Measurements from ENCODE around the gene SRSF9. TPM values are rescaled to one million over a fixed set of nuclear protein-coding genes. Genes with fewer than 3 reads are reported as not detected.
A peak's percentile ranks its signal among the peaks of the same experiment; 100 is the strongest.

The SRSF9 gene
- polyA plus RNA-seq, 3 donors = 127 to 218 (median 200) TPM

GRCh38 chr12:120445911-120446843 is 23.4 kb downstream of the SRSF9 start, which contains the start of the genes GATC and TRIAP1:
GATC (plus strand) TSS chr12:120446444; CDS start chr12:120446481, 37 bp downstream.
TRIAP1 (minus strand) TSS chr12:120446384; CDS start chr12:120446372, 12 bp downstream.
- Histone ChIP-seq H3K4me2 (replicated peaks; ENCODE audit: extremely low read depth, low read length, poor library complexity, severe bottlenecking) (peak within 1 kb of the TSS; percentile 93), H3K27ac (ENCODE audit: low read depth in 1 of 2, low read length in 2 of 2) (peak within 1 kb of the TSS; percentile 75 to 93), H2AFZ (ENCODE audit: insufficient read depth, low read depth, low read length, poor library complexity, severe bottlenecking) (peak within 1 kb of the TSS; percentile 97), H3K79me2 (ENCODE audit: insufficient read depth, low read length) (peaks cover 71% of the 10 kb centered on the region), H3K4me1 (ENCODE audit: control insufficient read depth in 1 of 2, insufficient read depth in 2 of 2, low read length in 2 of 2) (peaks cover 18 to 29% of the 10 kb centered on the region in 2 donors), H3K4me3 (replicated peaks in 1 of 3; ENCODE audit: low read depth in 2 of 3, low read length in 3 of 3) (peak within 1 kb of the TSS; percentile 90 to 93 (median 93)), H3K9ac (ENCODE audit: insufficient read depth, low read length, poor library complexity, severe bottlenecking) (peak within 1 kb of the TSS; percentile 84), H3K9me3 (replicated peaks in 1 of 2; ENCODE audit: control insufficient read depth in 1 of 2, insufficient read depth in 1 of 2, low read length in 2 of 2) (no peaks in the 10 kb centered on the region), H3K27me3 (ENCODE audit: control insufficient read depth in 2 of 2, insufficient read depth in 2 of 2, low read length in 2 of 2) (no peaks in the 10 kb centered on the region), H3K36me3 (replicated peaks in 1 of 2; ENCODE audit: control insufficient read depth in 1 of 2, insufficient read depth in 2 of 2, low read length in 2 of 2) (peaks cover 23 to 53% of the 10 kb centered on the region in 2 donors), H4K20me1 (ENCODE audit: insufficient read depth, low read length) (peaks cover 7% of the 10 kb centered on the region)
- peaks cover 0 to 2% (median 0%) of the 10 kb centered on the region in 3 donors for H3K27me3 Mint-ChIP-seq (ENCODE audit: low read depth in 3 of 3)
- TF ChIP-seq CTCF (IDR thresholded peaks at IDR 0.05) = no peak
- peak within 1 kb of the TSS; percentile 90 to 95 (median 94) for H3K27ac Mint-ChIP-seq
- peaks cover 19% of the 10 kb centered on the region for H3K4me1 Mint-ChIP-seq
- DNase-seq = peak; percentile 70 to 82 (median 80)
- H3K4me3 Mint-ChIP-seq = peak within 1 kb of the TSS; percentile 93 to 95
- intact Hi-C loops (cut with micrococcal nuclease) = no loop called here
- peaks cover 0 to 2% (median 0%) of the 10 kb centered on the region in 7 donors for H3K9me3 Mint-ChIP-seq
- peaks cover 27 to 45% of the 10 kb centered on the region in 2 donors for H3K36me3 Mint-ChIP-seq
- under 1% methylated on average over 65 of the region's 73 CpGs for WGBS (ENCODE audit: insufficient coverage)

GRCh38 chr12:120444676-120445075 is 24.9 kb downstream of the SRSF9 start:
- no peak overlapping the region for H3K4me3 Mint-ChIP-seq
- intact Hi-C loops (cut with micrococcal nuclease) = no loop called here
- no peaks in the 10 kb centered on the region for H3K27me3 Mint-ChIP-seq (ENCODE audit: low read depth in 3 of 3)
- H3K4me1 ChIP-seq (ENCODE audit: control insufficient read depth in 1 of 2, insufficient read depth in 2 of 2, low read length in 2 of 2) = peaks cover 21 to 32% of the 10 kb centered on the region in 2 donors
- no peaks in the 10 kb centered on the region for H3K27me3 ChIP-seq (ENCODE audit: control insufficient read depth in 2 of 2, insufficient read depth in 2 of 2, low read length in 2 of 2)
- peaks cover 31 to 54% of the 10 kb centered on the region in 2 donors for H3K36me3 ChIP-seq (replicated peaks in 1 of 2; ENCODE audit: control insufficient read depth in 1 of 2, insufficient read depth in 2 of 2, low read length in 2 of 2)
- no peak overlapping the region for H3K27ac Mint-ChIP-seq
- no peak overlapping the region for H3K4me3 ChIP-seq (replicated peaks in 1 of 3; ENCODE audit: low read depth in 2 of 3, low read length in 3 of 3)
- no peak for DNase-seq
- no peak overlapping the region for H3K4me2 ChIP-seq (replicated peaks; ENCODE audit: extremely low read depth, low read length, poor library complexity, severe bottlenecking)
- H2AFZ ChIP-seq (ENCODE audit: insufficient read depth, low read depth, low read length, poor library complexity, severe bottlenecking) = no peak overlapping the region
- H3K9me3 Mint-ChIP-seq = peaks cover 0 to 2% (median 0%) of the 10 kb centered on the region in 7 donors
- H3K9me3 ChIP-seq (replicated peaks in 1 of 2; ENCODE audit: control insufficient read depth in 1 of 2, insufficient read depth in 1 of 2, low read length in 2 of 2) = no peaks in the 10 kb centered on the region
- peaks cover 21% of the 10 kb centered on the region for H3K4me1 Mint-ChIP-seq
- no peak overlapping the region for H3K9ac ChIP-seq (ENCODE audit: insufficient read depth, low read length, poor library complexity, severe bottlenecking)
- H3K36me3 Mint-ChIP-seq = peaks cover 32 to 53% of the 10 kb centered on the region in 2 donors
- no CpG with 5 or more reads among the region's 2 CpGs for WGBS (ENCODE audit: insufficient coverage)
- H3K79me2 ChIP-seq (ENCODE audit: insufficient read depth, low read length) = peaks cover 81% of the 10 kb centered on the region
- H3K27ac ChIP-seq (ENCODE audit: low read depth in 1 of 2, low read length in 2 of 2) = no peak overlapping the region
- TF ChIP-seq CTCF (IDR thresholded peaks at IDR 0.05) = no peak
- peaks cover 20% of the 10 kb centered on the region for H4K20me1 ChIP-seq (ENCODE audit: insufficient read depth, low read length)

Measured in CD14-positive monocyte (primary cell).